ENCODE measurements around the gene CDHR1.

The CDHR1 gene

GRCh38 chr10:84214046-84214572 lies 19.8 kb downstream of the CDHR1 start:
- H3K9me3 ChIP-seq (ENCODE audit: control insufficient read depth, insufficient read depth, low read length) = no peaks in the 10 kb centered on the region
- H3K27me3 ChIP-seq (ENCODE audit: control insufficient read depth, insufficient read depth, low read length) = no peaks in the 10 kb centered on the region
- H3K36me3 ChIP-seq (ENCODE audit: control insufficient read depth, insufficient read depth, low read length) = no peaks in the 10 kb centered on the region
- no peak overlapping the region for H3K27ac ChIP-seq (ENCODE audit: low read depth, low read length)
- 0 out of 2 replicates have a peak, but pooled peaks cover 3% of the 10 kb centered on the region for H3K4me1 ChIP-seq (ENCODE audit: control insufficient read depth, insufficient read depth, low read length)
- no peak overlapping the region for H3K9ac ChIP-seq (ENCODE audit: low read depth, low read length)
- H3K4me3 ChIP-seq (ENCODE audit: low read depth, low read length) = no peak overlapping the region

DNA sequence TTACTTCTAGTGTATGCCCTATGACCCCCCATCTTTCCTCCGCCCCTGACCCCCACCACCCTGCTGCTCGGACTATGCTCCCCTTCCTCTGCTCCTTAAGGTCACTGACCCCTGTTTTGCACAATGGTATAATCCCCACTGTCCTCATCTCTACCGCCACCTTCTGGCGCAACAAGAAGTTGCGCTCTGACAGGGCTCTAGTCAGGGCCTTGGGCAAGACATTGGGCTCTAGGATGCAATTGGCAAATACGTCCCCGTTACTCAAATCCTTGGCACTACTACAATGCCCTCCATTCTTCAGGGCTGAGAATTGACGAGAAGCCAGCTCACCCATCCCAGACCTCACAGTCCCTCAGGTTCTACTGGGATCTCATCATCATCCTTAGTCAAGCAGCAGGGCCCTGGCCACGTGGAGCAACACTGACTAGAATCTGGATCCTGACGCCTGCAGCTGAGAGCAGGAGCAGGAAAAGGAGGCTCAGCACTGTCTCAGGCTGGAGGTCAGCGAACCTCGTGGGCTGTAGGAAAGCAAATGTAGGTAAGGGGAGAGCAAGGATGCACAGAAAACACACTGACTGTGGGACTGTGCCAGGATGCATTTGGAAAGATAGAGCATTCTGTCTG lies 20.4 kb downstream of the CDHR1 start:
- H3K9me3 ChIP-seq (ENCODE audit: control insufficient read depth, insufficient read depth, low read length) = no peaks in the 10 kb centered on the region
- H3K36me3 ChIP-seq (ENCODE audit: control insufficient read depth, insufficient read depth, low read length) = no peaks in the 10 kb centered on the region
- no peak overlapping the region for H3K27ac ChIP-seq (ENCODE audit: low read depth, low read length)
- H3K9ac ChIP-seq (ENCODE audit: low read depth, low read length) = no peak overlapping the region
- 0 out of 2 replicates have a peak, but pooled peaks cover 3% of the 10 kb centered on the region for H3K4me1 ChIP-seq (ENCODE audit: control insufficient read depth, insufficient read depth, low read length)
- no peak overlapping the region for H3K4me3 ChIP-seq (ENCODE audit: low read depth, low read length)
- H3K27me3 ChIP-seq (ENCODE audit: control insufficient read depth, insufficient read depth, low read length) = no peaks in the 10 kb centered on the region

GRCh38 chr10:84216834-84217233 lies 22.5 kb downstream of the CDHR1 start:
- H3K27ac ChIP-seq (ENCODE audit: low read depth, low read length) = no peak overlapping the region
- no peak overlapping the region for H3K4me3 ChIP-seq (ENCODE audit: low read depth, low read length)
- no peaks in the 10 kb centered on the region for H3K36me3 ChIP-seq (ENCODE audit: control insufficient read depth, insufficient read depth, low read length)
- no peak overlapping the region for H3K9ac ChIP-seq (ENCODE audit: low read depth, low read length)
- no peaks in the 10 kb centered on the region for H3K27me3 ChIP-seq (ENCODE audit: control insufficient read depth, insufficient read depth, low read length)
- H3K9me3 ChIP-seq (ENCODE audit: control insufficient read depth, insufficient read depth, low read length) = no peaks in the 10 kb centered on the region
- H3K4me1 ChIP-seq (ENCODE audit: control insufficient read depth, insufficient read depth, low read length) = 0 out of 2 replicates have a peak, but pooled peaks cover 3% of the 10 kb centered on the region

GRCh38 chr10:84217746-84218145 lies 23.4 kb downstream of the CDHR1 start:
- Histone ChIP-seq H3K27me3 (ENCODE audit: control insufficient read depth, insufficient read depth, low read length) (no peaks in the 10 kb centered on the region), H3K9me3 (ENCODE audit: control insufficient read depth, insufficient read depth, low read length) (no peaks in the 10 kb centered on the region), H3K9ac (ENCODE audit: low read depth, low read length) (no peak overlapping the region), H3K27ac (ENCODE audit: low read depth, low read length) (no peak overlapping the region), H3K4me1 (ENCODE audit: control insufficient read depth, insufficient read depth, low read length) (0 out of 2 replicates have a peak, but pooled peaks cover 3% of the 10 kb centered on the region), H3K4me3 (ENCODE audit: low read depth, low read length) (no peak overlapping the region), H3K36me3 (ENCODE audit: control insufficient read depth, insufficient read depth, low read length) (no peaks in the 10 kb centered on the region)

- Histone ChIP-seq H3K4me1 (ENCODE audit: control insufficient read depth, insufficient read depth, low read length) (no peaks in the 10 kb centered on the region), H3K27ac (ENCODE audit: low read depth, low read length) (no peak overlapping the region), H3K27me3 (ENCODE audit: control insufficient read depth, insufficient read depth, low read length) (no peaks in the 10 kb centered on the region), H3K9me3 (ENCODE audit: control insufficient read depth, insufficient read depth, low read length) (no peaks in the 10 kb centered on the region), H3K36me3 (ENCODE audit: control insufficient read depth, insufficient read depth, low read length) (no peaks in the 10 kb centered on the region), H3K4me3 (ENCODE audit: low read depth, low read length) (no peak overlapping the region), H3K9ac (ENCODE audit: low read depth, low read length) (no peak overlapping the region)
Measured at GRCh38 chr10:84221916-84222315, 27.6 kb downstream of the CDHR1 start.

DNA sequence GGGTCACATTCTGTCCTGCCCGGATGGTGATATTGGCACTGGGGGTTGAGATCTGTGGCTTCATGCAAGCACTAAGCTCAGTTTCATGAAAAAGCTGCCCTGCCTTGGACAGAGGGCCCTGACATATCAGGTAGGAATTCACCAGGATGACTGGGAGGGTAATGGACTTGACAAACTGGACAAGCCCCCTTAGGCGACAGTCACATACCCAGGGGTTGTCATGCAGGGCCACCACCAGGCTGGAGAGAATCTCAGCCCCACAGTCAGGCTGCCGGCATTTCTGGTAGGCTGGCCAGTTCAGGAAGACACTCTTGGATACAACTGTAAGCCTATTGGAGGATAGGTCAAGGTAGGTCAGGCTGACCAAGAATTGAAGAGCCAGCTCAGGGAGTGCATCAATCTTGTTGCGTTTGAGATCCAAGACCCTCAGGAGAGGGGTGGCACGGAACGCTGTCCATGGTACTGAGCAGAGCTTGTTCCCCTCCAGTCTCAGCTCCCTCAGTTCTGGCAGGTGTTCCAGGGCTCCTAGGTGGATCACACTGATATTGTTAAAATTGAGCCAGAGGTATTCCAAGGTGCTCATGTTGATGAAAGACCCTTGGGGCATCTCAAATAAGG lies 30.2 kb downstream of the CDHR1 start:
- Histone ChIP-seq H3K27me3 (ENCODE audit: control insufficient read depth, insufficient read depth, low read length) (no peaks in the 10 kb centered on the region), H3K4me1 (ENCODE audit: control insufficient read depth, insufficient read depth, low read length) (no peaks in the 10 kb centered on the region), H3K9ac (ENCODE audit: low read depth, low read length) (no peak overlapping the region), H3K4me3 (ENCODE audit: low read depth, low read length) (no peak overlapping the region), H3K36me3 (ENCODE audit: control insufficient read depth, insufficient read depth, low read length) (no peaks in the 10 kb centered on the region), H3K27ac (ENCODE audit: low read depth, low read length) (no peak overlapping the region), H3K9me3 (ENCODE audit: control insufficient read depth, insufficient read depth, low read length) (no peaks in the 10 kb centered on the region)

GRCh38 chr10:84225427-84226173 lies 31.3 kb downstream of the CDHR1 start, which contains the start of gene LRIT2:
Gene LRIT2 (minus strand): TSS chr10:84225544. CDS start chr10:84225520, 24 bp downstream.
- Histone ChIP-seq H3K9me3 (ENCODE audit: control insufficient read depth, insufficient read depth, low read length) (no peaks in the 10 kb centered on the region), H3K27ac (ENCODE audit: low read depth, low read length) (no peak within 1 kb of the TSS), H3K4me3 (ENCODE audit: low read depth, low read length) (no peak within 1 kb of the TSS), H3K36me3 (ENCODE audit: control insufficient read depth, insufficient read depth, low read length) (no peaks in the 10 kb centered on the region), H3K4me1 (ENCODE audit: control insufficient read depth, insufficient read depth, low read length) (no peaks in the 10 kb centered on the region), H3K9ac (ENCODE audit: low read depth, low read length) (no peak within 1 kb of the TSS), H3K27me3 (ENCODE audit: control insufficient read depth, insufficient read depth, low read length) (no peaks in the 10 kb centered on the region)

- no peaks in the 10 kb centered on the region for H3K9me3 ChIP-seq (ENCODE audit: control insufficient read depth, insufficient read depth, low read length)
- H3K4me1 ChIP-seq (ENCODE audit: control insufficient read depth, insufficient read depth, low read length) = no peaks in the 10 kb centered on the region
- no peak overlapping the region for H3K4me3 ChIP-seq (ENCODE audit: low read depth, low read length)
- no peaks in the 10 kb centered on the region for H3K36me3 ChIP-seq (ENCODE audit: control insufficient read depth, insufficient read depth, low read length)
- H3K27me3 ChIP-seq (ENCODE audit: control insufficient read depth, insufficient read depth, low read length) = no peaks in the 10 kb centered on the region
- H3K27ac ChIP-seq (ENCODE audit: low read depth, low read length) = no peak overlapping the region
- H3K9ac ChIP-seq (ENCODE audit: low read depth, low read length) = no peak overlapping the region
Measured at GRCh38 chr10:84226616-84227015, 32.3 kb downstream of the CDHR1 start.

DNA sequence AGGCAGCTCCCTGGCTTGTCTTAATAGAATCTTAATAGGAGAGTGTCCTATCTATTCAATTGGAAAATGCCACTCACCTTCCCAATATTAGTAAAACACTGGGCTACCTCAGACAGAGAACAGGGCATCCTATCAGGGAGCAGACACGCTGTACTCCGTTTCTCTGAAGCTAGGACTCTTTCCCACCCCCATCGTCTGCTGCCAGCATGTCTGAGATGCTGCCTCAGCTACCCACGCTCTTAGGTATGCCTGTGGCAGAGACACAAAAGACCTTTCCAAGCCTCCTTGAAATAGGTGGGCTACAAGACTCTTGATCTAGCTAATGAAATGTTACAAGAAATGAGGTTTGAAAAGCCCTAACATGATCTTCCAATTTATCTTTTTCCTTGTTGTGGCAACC lies 33.5 kb downstream of the CDHR1 start:
- H3K36me3 ChIP-seq (ENCODE audit: control insufficient read depth, insufficient read depth, low read length) = no peaks in the 10 kb centered on the region
- no peak overlapping the region for H3K9ac ChIP-seq (ENCODE audit: low read depth, low read length)
- no peaks in the 10 kb centered on the region for H3K9me3 ChIP-seq (ENCODE audit: control insufficient read depth, insufficient read depth, low read length)

GRCh38 chr10:84230359-84230758 lies 36.0 kb downstream of the CDHR1 start:
- no peaks in the 10 kb centered on the region for H3K27me3 ChIP-seq (ENCODE audit: control insufficient read depth, insufficient read depth, low read length)
- no peak overlapping the region for H3K4me3 ChIP-seq (ENCODE audit: low read depth, low read length)
- no peaks in the 10 kb centered on the region for H3K4me1 ChIP-seq (ENCODE audit: control insufficient read depth, insufficient read depth, low read length)
- no peak overlapping the region for H3K27ac ChIP-seq (ENCODE audit: low read depth, low read length)
- no peaks in the 10 kb centered on the region for H3K9me3 ChIP-seq (ENCODE audit: control insufficient read depth, insufficient read depth, low read length)
- H3K36me3 ChIP-seq (ENCODE audit: control insufficient read depth, insufficient read depth, low read length) = no peaks in the 10 kb centered on the region
- H3K9ac ChIP-seq (ENCODE audit: low read depth, low read length) = no peak overlapping the region

More for the DNA sequence above, 33.5 kb downstream of the CDHR1 start:
- no peak overlapping the region for H3K4me3 ChIP-seq (ENCODE audit: low read depth, low read length)
- H3K27ac ChIP-seq (ENCODE audit: low read depth, low read length) = no peak overlapping the region
- H3K4me1 ChIP-seq (ENCODE audit: control insufficient read depth, insufficient read depth, low read length) = no peaks in the 10 kb centered on the region
- H3K27me3 ChIP-seq (ENCODE audit: control insufficient read depth, insufficient read depth, low read length) = no peaks in the 10 kb centered on the region

- Histone ChIP-seq H3K4me3 (ENCODE audit: low read depth, low read length) (no peak overlapping the region), H3K36me3 (ENCODE audit: control insufficient read depth, insufficient read depth, low read length) (no peaks in the 10 kb centered on the region), H3K4me1 (ENCODE audit: control insufficient read depth, insufficient read depth, low read length) (no peaks in the 10 kb centered on the region), H3K27me3 (ENCODE audit: control insufficient read depth, insufficient read depth, low read length) (peaks cover under 1% of the 10 kb centered on the region; the same call in 1 of the 2 replicates), H3K27ac (ENCODE audit: low read depth, low read length) (no peak overlapping the region), H3K9me3 (ENCODE audit: control insufficient read depth, insufficient read depth, low read length) (no peaks in the 10 kb centered on the region), H3K9ac (ENCODE audit: low read depth, low read length) (no peak overlapping the region)
Measured at GRCh38 chr10:84232376-84232775, 38.0 kb downstream of the CDHR1 start.

Data from HUES48 (cell line).